ENCODE data around the gene CDKL2. TPM values are rescaled to one million over a fixed set of nuclear protein-coding genes. Genes with fewer than 3 reads are reported as not detected.

Gene CDKL2
- total and polyA plus RNA-seq, 2 experiments from 2014 or later, result not detected

GRCh38 chr4:75673959-75674328, 43.6 kb upstream of the CDKL2 start:
- Histone ChIP-seq H3K27ac (peak overlapping the region; percentile 93), H3K4me2 (ENCODE audit: unreplicated experiment) (peak overlapping the region; percentile 89), H3F3A (ENCODE audit: insufficient read depth) (peaks cover 9% of the 10 kb centered on the region), H2AFZ (peak overlapping the region; percentile 97), H3K4me1 (ENCODE audit: insufficient read depth) (peaks cover 30% of the 10 kb centered on the region), H3K9ac (peak overlapping the region; percentile 94), H3K79me2 (ENCODE audit: insufficient read depth) (peaks cover 50% of the 10 kb centered on the region), H3K36me3 (ENCODE audit: low read depth) (no peaks in the 10 kb centered on the region), H3K9me2 (ENCODE audit: insufficient read depth) (no peaks in the 10 kb centered on the region), H3K27me3 (replicated peaks; ENCODE audit: insufficient read depth) (no peaks in the 10 kb centered on the region), H3K9me3 (ENCODE audit: low read depth) (no peaks in the 10 kb centered on the region), H4K20me1 (ENCODE audit: insufficient read depth) (peaks cover 13% of the 10 kb centered on the region; the same call in 1 of the 2 replicates), H3K4me3 (peak overlapping the region; percentile 97)
- no peak for DNase-seq
- in situ Hi-C loops (cut with MboI), result no loop called here
- no peak for TF ChIP-seq EZH2 (IDR thresholded peaks at IDR 0.05; ENCODE audit: insufficient read depth, poor library complexity, severe bottlenecking)
- WGBS, 2 experiments (ENCODE audit: low coverage in 1 of 2, low lambda C conversion rate in 2 of 2, missing lambda C conversion rate in 2 of 2), result 52 to 56% methylated on average over 5 of the region's 5 CpGs

- Histone ChIP-seq H3K9me3 (ENCODE audit: low read depth) (no peaks in the 10 kb centered on the region), H3K9me2 (ENCODE audit: insufficient read depth) (no peaks in the 10 kb centered on the region), H3K79me2 (ENCODE audit: insufficient read depth) (peaks cover 56% of the 10 kb centered on the region), H3F3A (ENCODE audit: insufficient read depth) (peaks cover 9% of the 10 kb centered on the region), H3K4me3 (peak within 1 kb of the TSS; percentile 97), H3K4me1 (ENCODE audit: insufficient read depth) (peaks cover 30% of the 10 kb centered on the region), H3K4me2 (ENCODE audit: unreplicated experiment) (peak within 1 kb of the TSS; percentile 94), H2AFZ (peak within 1 kb of the TSS; percentile 97), H3K36me3 (ENCODE audit: low read depth) (no peaks in the 10 kb centered on the region), H3K27ac (peak within 1 kb of the TSS; percentile 93), H3K9ac (peak within 1 kb of the TSS; percentile 94), H3K27me3 (replicated peaks; ENCODE audit: insufficient read depth) (no peaks in the 10 kb centered on the region), H4K20me1 (ENCODE audit: insufficient read depth) (peaks cover 13% of the 10 kb centered on the region; the same call in 1 of the 2 replicates)
- WGBS, 2 experiments (ENCODE audit: low coverage in 1 of 2, low lambda C conversion rate in 2 of 2, missing lambda C conversion rate in 2 of 2), result 0 to 1% methylated on average over 72 to 83 of the region's 83 CpGs
- DNase-seq, result peak; percentile 99
- in situ Hi-C loops (cut with MboI), result no loop called here
- no peak for TF ChIP-seq EZH2phosphoT487 (IDR thresholded peaks at IDR 0.05; ENCODE audit: insufficient read depth, low read depth)
- no peak for TF ChIP-seq EZH2 (IDR thresholded peaks at IDR 0.05; ENCODE audit: insufficient read depth, poor library complexity, severe bottlenecking)
Observed at GRCh38 chr4:75673027-75673958, 43.0 kb upstream of the CDKL2 start, which contains the start of gene G3BP2. TSS of gene G3BP2 (minus strand) at chr4:75673411. CDS start at chr4:75662025, 11,386 bp downstream.

GRCh38 chr4:75672461-75673026, 42.2 kb upstream of the CDKL2 start:
- no peaks in the 10 kb centered on the region for H3K36me3 ChIP-seq (ENCODE audit: low read depth)
- peak; percentile 79 for DNase-seq
- peaks cover 64% of the 10 kb centered on the region for H3K79me2 ChIP-seq (ENCODE audit: insufficient read depth)
- H3F3A ChIP-seq (ENCODE audit: insufficient read depth), result peaks cover 12% of the 10 kb centered on the region
- peaks cover 30% of the 10 kb centered on the region for H3K4me1 ChIP-seq (ENCODE audit: insufficient read depth)
- peak overlapping the region; percentile 97 for H3K4me3 ChIP-seq
- TF ChIP-seq EZH2phosphoT487 (IDR thresholded peaks at IDR 0.05; ENCODE audit: insufficient read depth, low read depth) (no peak), EZH2 (IDR thresholded peaks at IDR 0.05; ENCODE audit: insufficient read depth, poor library complexity, severe bottlenecking) (no peak)
- H3K9me2 ChIP-seq (ENCODE audit: insufficient read depth), result no peaks in the 10 kb centered on the region
- in situ Hi-C loops (cut with MboI), result no loop called here
- 0 to 2% methylated on average over 40 to 44 of the region's 44 CpGs for WGBS, 2 experiments (ENCODE audit: low coverage in 1 of 2, low lambda C conversion rate in 2 of 2, missing lambda C conversion rate in 2 of 2)
- peak overlapping the region; percentile 97 for H2AFZ ChIP-seq
- H3K4me2 ChIP-seq (ENCODE audit: unreplicated experiment), result peak overlapping the region; percentile 94
- H3K9ac ChIP-seq, result peak overlapping the region; percentile 94
- no peaks in the 10 kb centered on the region for H3K9me3 ChIP-seq (ENCODE audit: low read depth)
- H4K20me1 ChIP-seq (ENCODE audit: insufficient read depth), result peaks cover 13% of the 10 kb centered on the region; the same call in 1 of the 2 replicates
- peak overlapping the region; percentile 93 for H3K27ac ChIP-seq
- no peaks in the 10 kb centered on the region for H3K27me3 ChIP-seq (replicated peaks; ENCODE audit: insufficient read depth)

- Histone ChIP-seq H3K9me3 (ENCODE audit: low read depth) (no peaks in the 10 kb centered on the region), H3K27me3 (replicated peaks; ENCODE audit: insufficient read depth) (no peaks in the 10 kb centered on the region), H3K4me3 (peak overlapping the region; percentile 97), H3K4me2 (ENCODE audit: unreplicated experiment) (peak overlapping the region; percentile 94), H3K79me2 (ENCODE audit: insufficient read depth) (peaks cover 70% of the 10 kb centered on the region), H3K9ac (peak overlapping the region; percentile 94), H3K4me1 (ENCODE audit: insufficient read depth) (peaks cover 30% of the 10 kb centered on the region), H2AFZ (peak overlapping the region; percentile 97), H3F3A (ENCODE audit: insufficient read depth) (peaks cover 12% of the 10 kb centered on the region), H3K27ac (peak overlapping the region; percentile 93), H3K9me2 (ENCODE audit: insufficient read depth) (no peaks in the 10 kb centered on the region), H4K20me1 (ENCODE audit: insufficient read depth) (peaks cover 13% of the 10 kb centered on the region; the same call in 1 of the 2 replicates), H3K36me3 (ENCODE audit: low read depth) (no peaks in the 10 kb centered on the region)
- WGBS, 2 experiments (ENCODE audit: low coverage in 1 of 2, low lambda C conversion rate in 2 of 2, missing lambda C conversion rate in 2 of 2), result 19% methylated on average over 10 of the region's 10 CpGs
- DNase-seq, result peak; percentile 29
- in situ Hi-C loops (cut with MboI), result no loop called here
- no peak for TF ChIP-seq EZH2phosphoT487 (IDR thresholded peaks at IDR 0.05; ENCODE audit: insufficient read depth, low read depth)
- no peak for TF ChIP-seq EZH2 (IDR thresholded peaks at IDR 0.05; ENCODE audit: insufficient read depth, poor library complexity, severe bottlenecking)
Observed at GRCh38 chr4:75671802-75672421, 41.6 kb upstream of the CDKL2 start.
